HepG2 (cell line): ENCODE measurements around the gene ACTN4. TPM values are rescaled to one million over a fixed set of nuclear protein-coding genes. Genes with fewer than 3 reads are reported as not detected.

ENCODE experiments used
- ATAC-seq: fragments of 200-7000 bp; cut with Tn5 transposase; 3 replicates; pipeline ENCODE4 v1.9.1; 2020; ENCODE audit warnings: mild to moderate bottlenecking, moderate library complexity
- BruUV-seq: library from RNA; stranded (reverse); fragments of 400-500 nt; replicated peaks from 2 replicates; lab custom pipeline; 2021; lab: Mats Ljungman, UMichigan
- CTCF ChIA-PET: fragments of 300-600 bp; formaldehyde crosslinking; extraction: SDS; loops from one replicate; lab custom pipeline; 2021; ENCODE audit warnings: low total read pairs, inconsistent platforms, low intra/inter-chr PET ratio; lab: Yijun Ruan, JAX
- POLR2A ChIA-PET: fragments of 350-600 bp; sonication (Branson Sonifier 250); formaldehyde crosslinking; loops from one replicate; lab custom pipeline; 2020; ENCODE audit warnings: antibody characterized with exemption, inconsistent platforms; lab: Yijun Ruan, JAX
- DNase-seq: peaks from one replicate; pipeline ENCODE4 v3.0.0-alpha.2; 2015; ENCODE audit warnings: low spot score
- FAIRE-seq: peaks from 3 replicates; lab custom pipeline; 2011; peaks lifted over from hg19 to GRCh38; lab: Jason Lieb, UNC
- H2AFZ ChIP-seq: one replicate; pipeline ENCODE4 v1.6.1; 2011; ENCODE audit warnings: low read length, inconsistent platforms
- H3K27ac ChIP-seq: fragments of 300-600 bp; 3 replicates; pipeline ENCODE4 v1.8.0; 2011; ENCODE audit warnings: mixed run types, mild to moderate bottlenecking, mixed read lengths, low read length, inconsistent platforms; ENCODE audit not compliant: insufficient read depth; ENCODE audit errors: extremely low read length
- H3K27me3 ChIP-seq, 2 experiments: fragments of 200-600 bp in 1 of 2; 2 replicates in 1 of 2; 3 replicates in 1 of 2; pipeline versions ENCODE4 v1.6.0 to v1.8.0; 2011; ENCODE audit warnings: low read length in 2 of 2, mild to moderate bottlenecking in 2 of 2, moderate library complexity in 2 of 2, inconsistent platforms in 1 of 2; ENCODE audit not compliant: insufficient read depth in 2 of 2, control insufficient read depth in 1 of 2
- H3K36me3 ChIP-seq, 2 experiments: fragments of 200-600 bp in 1 of 2; replicated peaks in 1 of 2; 2 replicates in 1 of 2; 3 replicates in 1 of 2; pipeline versions ENCODE4 v1.5.1 to v1.8.0; 2011; ENCODE audit warnings: low read length in 2 of 2, inconsistent platforms in 1 of 2; ENCODE audit not compliant: insufficient read depth in 2 of 2, control insufficient read depth in 1 of 2
- H3K4me1 ChIP-seq: 2 replicates; pipeline ENCODE4 v1.5.1; 2012; ENCODE audit warnings: low read length, inconsistent platforms; ENCODE audit not compliant: insufficient read depth
- H3K4me2 ChIP-seq: 2 replicates; pipeline ENCODE4 v1.6.0; 2011; ENCODE audit warnings: low read depth, low read length, inconsistent platforms
- H3K4me3 ChIP-seq, 3 experiments: fragments of 200-600 bp in 1 of 3; sonication (generic), shearing (Covaris generic) in 1 of 3; replicated peaks in 1 of 3; 2 replicates each; pipeline ENCODE4 v1.5.1; 2011 to 2016; ENCODE audit warnings: low read length in 3 of 3, inconsistent platforms in 2 of 3, low read depth in 2 of 3, mild to moderate bottlenecking in 2 of 3, control low read depth in 1 of 3, mixed read lengths in 1 of 3; ENCODE audit not compliant: insufficient read depth in 1 of 3
- H3K79me2 ChIP-seq: one replicate; pipeline ENCODE4 v1.6.1; 2011; ENCODE audit warnings: low read length, inconsistent platforms; ENCODE audit not compliant: insufficient read depth
- H3K9ac ChIP-seq: 2 replicates; pipeline ENCODE4 v1.6.0; 2011; ENCODE audit warnings: mild to moderate bottlenecking, low read depth, low read length, inconsistent platforms; ENCODE audit not compliant: insufficient read depth
- H3K9me3 ChIP-seq: 2 replicates; pipeline ENCODE4 v1.5.1; 2012; ENCODE audit warnings: mild to moderate bottlenecking, low read length
- H4K20me1 ChIP-seq: 2 replicates; pipeline ENCODE4 v1.6.0; 2011; ENCODE audit warnings: inconsistent platforms, mild to moderate bottlenecking, low read length, moderate library complexity; ENCODE audit not compliant: insufficient read depth
- ATF7 ChIP-seq, 2 experiments: fragments of 450-650 bp in 1 of 2; sonication (generic) in 1 of 2; formaldehyde crosslinking in 1 of 2; IDR thresholded peaks; 2 replicates each; pipeline versions ENCODE4 v1.4.0 to v1.6.1; 2016 to 2020; ENCODE audit warnings: antibody characterized with exemption in 1 of 2, mild to moderate bottlenecking in 1 of 2, missing genetic modification reagents in 1 of 2
- RBM22 ChIP-seq: fragments of 200-400 bp; formaldehyde crosslinking; optimal IDR thresholded peaks from 2 replicates; pipeline ENCODE3; 2017; ENCODE audit warnings: mild to moderate bottlenecking, low read length, moderate library complexity
- SAP130 ChIP-seq: IDR thresholded peaks from 2 replicates; pipeline ENCODE4 v1.6.1; 2016; ENCODE audit warnings: low read depth
- TBX2 ChIP-seq: sonication (generic); formaldehyde crosslinking; IDR thresholded peaks from 2 replicates; pipeline ENCODE4 v1.5.0; 2020; ENCODE audit warnings: missing genetic modification reagents, mild to moderate bottlenecking, borderline replicate concordance
- WIZ ChIP-seq: sonication (generic); formaldehyde crosslinking; IDR thresholded peaks from 2 replicates; pipeline ENCODE4 v1.5.1; 2020; ENCODE audit warnings: mild to moderate bottlenecking, missing genetic modification reagents
- ZBTB33 ChIP-seq: sonication (generic); formaldehyde crosslinking; IDR thresholded peaks from 2 replicates; pipeline ENCODE4 v1.4.0; 2020; ENCODE audit warnings: missing genetic modification reagents
- WGBS: methylation state at CpG from one replicate; pipeline ENCODE4 v1.1.6; 2017; ENCODE audit warnings: low lambda C conversion rate; 5-methylcytosine and 5-hydroxymethylcytosine counted together
- in situ Hi-C: cut with HindIII; loops from 2 replicates; pipeline ENCODE4 v1.10.0; 2017; ENCODE audit warnings: low pct_unique_long_range_greater_than_20kb; ENCODE audit not compliant: extremely low pct_ligation_motif_present
- intact Hi-C: fragments of 100-400 bp; cut with micrococcal nuclease; formaldehyde crosslinking; loops from one replicate; pipeline ENCODE4 v1.10.0; 2022; ENCODE audit not compliant: unreplicated experiment
- polyA plus RNA-seq, 8 experiments: library from polyadenylated mRNA; depleted of rRNA in 3 of 8; stranded (reverse) in 7 of 8; unstranded in 1 of 8; fragments of >200 nt; fragmentation: Illumina TruSeq in 4 of 8; extraction: Trizol in 4 of 8; gene quantifications; 2 replicates each; pipeline versions ENCODE4 v1.2.1 to v1.2.3, GENCODE V29; 2011 to 2016; ENCODE audit warnings: low read depth in 4 of 8, missing spikeins in 1 of 8, mixed read lengths in 1 of 8; ENCODE audit not compliant: insufficient read depth in 1 of 8
- total RNA-seq, 5 experiments: library from RNA; depleted of rRNA; stranded (reverse); fragments of >200 nt; fragmentation: Illumina TruSeq; extraction: Trizol; gene quantifications; 2 replicates each; pipeline ENCODE4 v1.2.3, GENCODE V29; 2016; ENCODE audit warnings: low read depth in 1 of 5

Gene ACTN4
- total and polyA plus RNA-seq, 2 of the 13 experiments (the other 11 are each of a cell fraction or from before 2014, with no cell fraction given), result 171 to 192 TPM

- ChIA-PET POLR2A (interaction anchor here (1.0 to 1.9 kb wide), 5 partner anchors 16 to 48 kb away, joined by 3 to 13 read pairs (median 3); partner anchors contain the start of genes ACTN4 and EIF3K), CTCF (no interaction called here)
- intact Hi-C loops, result no loop called here
- Histone ChIP-seq H3K9ac (peak overlapping the region; percentile 19), H3K27ac (peak overlapping the region; percentile 38), H2AFZ (no peak overlapping the region), H3K36me3 (peaks cover 15 to 54% of the 10 kb centered on the region in 2 experiments), H3K4me1 (peaks cover 100% of the 10 kb centered on the region), H3K4me2 (no peak overlapping the region), H3K4me3 (no peak overlapping the region), H3K27me3 (no peaks in the 10 kb centered on the region), H3K9me3 (no peaks in the 10 kb centered on the region), H3K79me2 (peaks cover 99% of the 10 kb centered on the region), H4K20me1 (peaks cover 77% of the 10 kb centered on the region)
- BruUV-seq, result no TSS peak
- DNase-seq (no peak), FAIRE-seq (peak; percentile 28), ATAC-seq (no peak)
- in situ Hi-C loops, result no loop called here
- TF ChIP-seq RBM22 (peak; percentile 22), ZBTB33 (peak; percentile 89), TBX2 (0 out of 2 replicates have a peak, but pooled peaks have one; percentile 1), ATF7 (IDR thresholded peaks at IDR 0.05) (0 out of 2 replicates have a peak, but pooled peaks have one; percentile 25), ATF7 (CRISPR knock-in tag; IDR thresholded peaks at IDR 0.05) (no peak), WIZ (CRISPR knock-in tag) (no peak), SAP130 (CRISPR knock-in tag) (0 out of 2 replicates have a peak, but pooled peaks have one; percentile 15)
- WGBS, result 88% methylated on average over 10 of the region's 10 CpGs
Measured at GRCh38 chr19:38666663-38667511, 19.4 kb downstream of the ACTN4 start.
